K562 (cell line): ENCODE data around the gene COMTD1. TPM values are rescaled to one million over a fixed set of nuclear protein-coding genes. Genes with fewer than 3 reads are reported as not detected.

Source experiments
- ATAC-seq: fragments of 200-7000 bp; cut with Tn5 transposase; 3 replicates; pipeline ENCODE4 v1.9.1; 2020; ENCODE audit warnings: moderate library complexity
- BruUV-seq: library from RNA; stranded (reverse); fragments of 400-500 nt; replicated peaks from 2 replicates; lab custom pipeline; 2021; lab: Mats Ljungman, UMichigan
- CTCF ChIA-PET: fragments of 300-600 bp; formaldehyde crosslinking; extraction: SDS; loops from one replicate; lab custom pipeline; 2021; ENCODE audit warnings: low intra/inter-chr PET ratio; lab: Yijun Ruan, JAX
- POLR2A ChIA-PET: fragments of 300-600, 350-650 bp; sonication (Branson Sonifier 250); formaldehyde crosslinking; extraction: SDS; loops from one replicate; lab custom pipeline; 2021; ENCODE audit warnings: antibody characterized with exemption, inconsistent platforms; lab: Yijun Ruan, JAX
- DNase-seq, 4 experiments: peaks; one replicate each; pipeline versions ENCODE4 v3.0.0 to v3.0.0-alpha.2; 2011 to 2018; ENCODE audit warnings: low spot score in 3 of 4, mixed read lengths in 3 of 4; ENCODE audit errors: extremely low read depth in 1 of 4
- FAIRE-seq: peaks from 2 replicates; lab custom pipeline; 2011; peaks lifted over from hg19 to GRCh38; lab: Jason Lieb, UNC
- H2AFZ ChIP-seq: 2 replicates; pipeline ENCODE4 v1.6.0; 2011; ENCODE audit warnings: low read depth, low read length, control low read depth, inconsistent platforms
- H3K27ac ChIP-seq: fragments of 200-600 bp; 3 replicates; pipeline ENCODE4 v1.8.0; 2011; ENCODE audit warnings: low read depth, mild to moderate bottlenecking, control low read depth, inconsistent platforms, low read length, moderate library complexity, mixed read lengths; ENCODE audit errors: extremely low read depth
- H3K27me3 ChIP-seq, 2 experiments: fragments of 300-600 bp in 1 of 2; 2 replicates in 1 of 2; 3 replicates in 1 of 2; pipeline versions ENCODE4 v1.6.0 to v1.8.0; 2011; ENCODE audit warnings: inconsistent platforms in 2 of 2, low read length in 2 of 2, mild to moderate bottlenecking in 1 of 2, mixed read lengths in 1 of 2, moderate library complexity in 1 of 2; ENCODE audit not compliant: control insufficient read depth in 2 of 2, insufficient read depth in 2 of 2
- H3K36me3 ChIP-seq: fragments of 300-600 bp; 3 replicates; pipeline ENCODE4 v1.8.0; 2011; ENCODE audit warnings: mild to moderate bottlenecking, low read length, inconsistent platforms; ENCODE audit not compliant: control insufficient read depth, insufficient read depth
- H3K4me1 ChIP-seq, 2 experiments: fragments of 200-600 bp in 1 of 2; replicated peaks in 1 of 2; 2 replicates in 1 of 2; 3 replicates in 1 of 2; pipeline versions ENCODE4 v1.5.1 to v1.8.0; 2011; ENCODE audit warnings: inconsistent platforms in 2 of 2, low read length in 2 of 2, mild to moderate bottlenecking in 1 of 2, mixed read lengths in 1 of 2, moderate library complexity in 1 of 2; ENCODE audit not compliant: control insufficient read depth in 2 of 2, insufficient read depth in 2 of 2
- H3K4me2 ChIP-seq: 2 replicates; pipeline ENCODE4 v1.6.1; 2011; ENCODE audit warnings: low read length, control low read depth, inconsistent platforms, mixed read lengths; ENCODE audit not compliant: insufficient read depth
- H3K4me3 ChIP-seq: fragments of 200-600 bp; sonication (generic), shearing (Covaris generic); 2 replicates; pipeline ENCODE4 v1.5.1; 2016; ENCODE audit warnings: control low read depth, inconsistent platforms
- H3K79me2 ChIP-seq: fragments of 200-600 bp; 3 replicates; pipeline ENCODE4 v1.8.0; 2011; ENCODE audit warnings: low read length, inconsistent platforms; ENCODE audit not compliant: control insufficient read depth, insufficient read depth
- H3K9ac ChIP-seq, 2 experiments: 2 replicates each; pipeline versions ENCODE4 v1.6.0 to v1.6.1; 2011; ENCODE audit warnings: low read depth in 2 of 2, low read length in 2 of 2, control low read depth in 1 of 2, inconsistent platforms in 1 of 2, mild to moderate bottlenecking in 1 of 2, mixed read lengths in 1 of 2; ENCODE audit not compliant: insufficient read depth in 1 of 2
- H3K9me1 ChIP-seq: one replicate; pipeline ENCODE4 v1.6.0; 2011; ENCODE audit warnings: inconsistent platforms, mild to moderate bottlenecking, low read length, moderate library complexity; ENCODE audit not compliant: control insufficient read depth, insufficient read depth
- H3K9me3 ChIP-seq: replicated peaks from 2 replicates; pipeline ENCODE4 v1.5.1; 2011; ENCODE audit warnings: low read depth, low read length, inconsistent platforms; ENCODE audit not compliant: control insufficient read depth, insufficient read depth
- H4K20me1 ChIP-seq: replicated peaks from 2 replicates; pipeline ENCODE4 v1.6.1; 2011; ENCODE audit warnings: low read length, inconsistent platforms, mixed read lengths; ENCODE audit not compliant: control insufficient read depth, insufficient read depth
- LCOR ChIP-seq: sonication (generic); formaldehyde crosslinking; IDR thresholded peaks from 2 replicates; pipeline ENCODE4 v1.8.0; 2022; ENCODE audit warnings: mild to moderate bottlenecking, missing genetic modification reagents
- LEF1 ChIP-seq: fragments of 450-650 bp; IDR thresholded peaks from 2 replicates; pipeline ENCODE4 v1.6.1; 2016; ENCODE audit warnings: mild to moderate bottlenecking
- POLR2AphosphoS5 ChIP-seq: IDR thresholded peaks from 2 replicates; pipeline ENCODE4 v1.6.1; 2011; ENCODE audit warnings: mild to moderate bottlenecking, low read depth, low read length, moderate library complexity; ENCODE audit not compliant: control insufficient read depth, insufficient read depth
- ZNF280A ChIP-seq: fragments of 450-650 bp; IDR thresholded peaks from 2 replicates; pipeline ENCODE4 v1.6.1; 2018; ENCODE audit warnings: mild to moderate bottlenecking, low read depth; ENCODE audit not compliant: partially characterized antibody
- ZNF431 ChIP-seq: sonication (generic); formaldehyde crosslinking; IDR thresholded peaks from 2 replicates; pipeline ENCODE4 v1.8.0; 2022; ENCODE audit warnings: mild to moderate bottlenecking, missing genetic modification reagents
- ZNF609 ChIP-seq: sonication (generic); formaldehyde crosslinking; IDR thresholded peaks from 2 replicates; pipeline ENCODE4 v1.8.1; 2023; ENCODE audit warnings: missing genetic modification reagents, mild to moderate bottlenecking, borderline replicate concordance
- ZNF696 ChIP-seq: fragments of 250-450 bp; sonication (Bioruptor Pico); conservative IDR thresholded peaks from 2 replicates; pipeline ENCODE4 v1.4.0; 2020; ENCODE audit warnings: mild to moderate bottlenecking, moderate library complexity
- WGBS: fragments of 100-300 bp; shearing (Covaris generic); methylation state at CpG from one replicate; pipeline ENCODE4 v1.1.6; 2016; ENCODE audit warnings: low coverage, mixed read lengths; ENCODE audit not compliant: insufficient coverage; ENCODE audit errors: missing lambda C conversion rate; 5-methylcytosine and 5-hydroxymethylcytosine counted together
- in situ Hi-C: fragments of 300-500 bp; cut with MboI; formaldehyde crosslinking; loops from 4 replicates; pipeline ENCODE4 v1.15.0; 2018; ENCODE audit warnings: inconsistent platforms, mixed read lengths
- intact Hi-C: fragments of 100-400 bp; cut with micrococcal nuclease; formaldehyde crosslinking; loops from 2 replicates; pipeline ENCODE4 v1.14.2; 2022
- polyA plus RNA-seq, 8 experiments: library from polyadenylated mRNA; depleted of rRNA in 4 of 8; stranded (reverse) in 5 of 8; unstranded in 3 of 8; fragments of >200 nt; fragmentation: Nextera tagmentation in 2 of 8; fragmentation: Illumina TruSeq in 1 of 8; extraction: Ambion mirVana in 2 of 8; extraction: Trizol in 1 of 8; gene quantifications; 2 replicates each; pipeline versions ENCODE4 v1.2.1 to v1.2.3, GENCODE V29; 2011 to 2014; ENCODE audit warnings: inconsistent platforms in 1 of 8, missing spikeins in 1 of 8
- total RNA-seq, 7 experiments: library from RNA; depleted of rRNA in 6 of 7; stranded (reverse); fragments of >200 nt in 6 of 7; fragmentation: Illumina TruSeq in 2 of 7; extraction: Trizol in 2 of 7; gene quantifications; 2 replicates each; pipeline versions ENCODE4 v1.2.1 to v1.2.3, GENCODE V29; 2011 to 2021; ENCODE audit warnings: low replicate concordance in 1 of 7

Gene COMTD1
- total and polyA plus RNA-seq, 9 of the 15 experiments (the other 6 are each of a cell fraction or from before 2014, with no cell fraction given) = 0.41 to 112 (median 13.7) TPM

- no peaks in the 10 kb centered on the region for H3K9me1 ChIP-seq
Measured at GRCh38 chr10:75212343-75212742, 23.4 kb downstream of the COMTD1 start.

GRCh38 chr10:75211007-75211691 lies 24.6 kb downstream of the COMTD1 start:
- POLR2A ChIA-PET = interaction anchor here (0.6 to 8.9 kb wide), 15 partner anchors 8 to 1715 kb away, joined by 3 to 74 read pairs (median 4); partner anchors contain the start of genes COMTD1 and SAMD8
- 0% methylated on average over 37 of the region's 38 CpGs for WGBS
- peak overlapping the region; percentile 93 to 98 for H3K9ac ChIP-seq
- peak overlapping the region; percentile 97 for H2AFZ ChIP-seq
- peak; percentile 65 for FAIRE-seq
- in situ Hi-C loops (no loop called here), intact Hi-C loops (loop anchor here (1.0 to 2.0 kb wide), 4 partner anchors 14 to 100 kb away; partner anchors contain the start of gene SAMD8)
- peak; percentile 37 to 86 (median 68) for DNase-seq
- peaks cover 49% of the 10 kb centered on the region for H3K36me3 ChIP-seq
- peak overlapping the region; percentile 97 for H3K4me3 ChIP-seq
- peaks cover 11% of the 10 kb centered on the region; the same call in 1 of the 2 replicates for H4K20me1 ChIP-seq
- peak; percentile 70 for ATAC-seq
- peaks cover 35 to 40% of the 10 kb centered on the region in 2 experiments for H3K4me1 ChIP-seq
- CTCF ChIA-PET = interaction anchor here (0.5 to 0.8 kb wide), 2 partner anchors 11 to 23 kb away, joined by 3 read pairs; no protein-coding TSS in a partner anchor
- H3K27me3 ChIP-seq = no peaks in the 10 kb centered on the region
- peak overlapping the region; percentile 99 for H3K4me2 ChIP-seq
- no peaks in the 10 kb centered on the region for H3K9me1 ChIP-seq
- H3K9me3 ChIP-seq = no peaks in the 10 kb centered on the region
- BruUV-seq = no TSS peak
- H3K79me2 ChIP-seq = peaks cover 56% of the 10 kb centered on the region
- peak overlapping the region; percentile 97 for H3K27ac ChIP-seq
- TF ChIP-seq ZNF280A = no peak
- no peak for TF ChIP-seq ZNF696
- peak; percentile 79; the same call in 1 of the 2 replicates for TF ChIP-seq ZNF431 (CRISPR knock-in tag)
- no peak for TF ChIP-seq ZNF609 (CRISPR knock-in tag)
- TF ChIP-seq LEF1 = no peak

More at GRCh38 chr10:75212343-75212742, 23.4 kb downstream of the COMTD1 start:
- WGBS = 69% methylated on average over 6 of the region's 6 CpGs
- ChIA-PET CTCF (no interaction called here), POLR2A (interaction anchor here (1.1 to 8.9 kb wide), 6 partner anchors 7 to 101 kb away, joined by 3 to 74 read pairs (median 10); partner anchors contain the start of genes COMTD1 and SAMD8)
- peak overlapping the region; percentile 99 for H3K4me2 ChIP-seq
- peaks cover 68% of the 10 kb centered on the region for H3K79me2 ChIP-seq
- H2AFZ ChIP-seq = no peak overlapping the region
- peaks cover 61% of the 10 kb centered on the region for H3K36me3 ChIP-seq
- ATAC-seq (no peak), DNase-seq (no peak), FAIRE-seq (no peak)
- in situ Hi-C loops (no loop called here), intact Hi-C loops (no loop called here)
- peaks cover 28 to 34% of the 10 kb centered on the region in 2 experiments for H3K4me1 ChIP-seq
- H3K4me3 ChIP-seq = peak overlapping the region; percentile 97; the same call in 1 of the 2 replicates
- no TSS peak for BruUV-seq
- peaks cover 11% of the 10 kb centered on the region; the same call in 1 of the 2 replicates for H4K20me1 ChIP-seq
- no peaks in the 10 kb centered on the region for H3K9me3 ChIP-seq
- no peaks in the 10 kb centered on the region for H3K27me3 ChIP-seq
- H3K27ac ChIP-seq = peak overlapping the region; percentile 97; the same call in 2 of the 3 replicates
- H3K9ac ChIP-seq = peak overlapping the region; percentile 5 to 98; a peak in 3 of 4 replicates
- 0 out of 2 replicates have a peak, but pooled peaks have one; percentile 4 for TF ChIP-seq POLR2AphosphoS5
- TF ChIP-seq LCOR (CRISPR knock-in tag) = no peak
